Glutamatergic neuron (in vitro differentiated cells): ENCODE data around the gene ARPP21. TPM values are rescaled to one million over a fixed set of nuclear protein-coding genes. Genes with fewer than 3 reads are reported as not detected.
A peak's percentile ranks its signal among the peaks of the same experiment; 100 is the strongest.

Experiments used
- DNase-seq: peaks from one replicate; pipeline ENCODE4 v3.0.0; 2022
- H3K27ac Mint-ChIP-seq: one replicate; pipeline ENCODE4 v1.8.0; 2020; ENCODE audit warnings: mild to moderate bottlenecking, mixed read lengths, inconsistent platforms; ENCODE audit not compliant: unreplicated experiment
- H3K27me3 Mint-ChIP-seq: one replicate; pipeline ENCODE4 v1.8.0; 2020; ENCODE audit warnings: mild to moderate bottlenecking, moderate library complexity, mixed read lengths, inconsistent platforms; ENCODE audit not compliant: unreplicated experiment
- H3K36me3 Mint-ChIP-seq: one replicate; pipeline ENCODE4 v1.8.0; 2020; ENCODE audit warnings: mild to moderate bottlenecking, mixed read lengths, inconsistent platforms; ENCODE audit not compliant: unreplicated experiment
- H3K4me1 Mint-ChIP-seq: one replicate; pipeline ENCODE4 v1.8.0; 2020; ENCODE audit warnings: mild to moderate bottlenecking, low read depth, mixed read lengths, inconsistent platforms; ENCODE audit not compliant: unreplicated experiment
- H3K4me3 Mint-ChIP-seq: one replicate; pipeline ENCODE4 v1.8.0; 2020; ENCODE audit warnings: mild to moderate bottlenecking, mixed read lengths, inconsistent platforms; ENCODE audit not compliant: unreplicated experiment
- H3K9me3 Mint-ChIP-seq: one replicate; pipeline ENCODE4 v1.8.0; 2020; ENCODE audit warnings: mild to moderate bottlenecking, moderate library complexity, mixed read lengths, inconsistent platforms; ENCODE audit not compliant: unreplicated experiment
- total RNA-seq: library from RNA; stranded (reverse); fragmentation: NEBNext Ultra II Directional; extraction: Animal tissue kit (Norgen Biotek cat#: 25700); gene quantifications from one replicate; pipeline ENCODE4 v1.2.1, GENCODE V29; 2021; ENCODE audit not compliant: unreplicated experiment
- TF ChIP-seq, protein P1 (sequence below): fragments of 200-600 bp; sonication (generic); IDR thresholded peaks from one replicate; pipeline ENCODE4 v1.5.0; 2021; ENCODE audit not compliant: partially characterized antibody, unreplicated experiment

Gene ARPP21
- total RNA-seq, 1 donor from 2014 or later = 10.3 TPM

DNA sequence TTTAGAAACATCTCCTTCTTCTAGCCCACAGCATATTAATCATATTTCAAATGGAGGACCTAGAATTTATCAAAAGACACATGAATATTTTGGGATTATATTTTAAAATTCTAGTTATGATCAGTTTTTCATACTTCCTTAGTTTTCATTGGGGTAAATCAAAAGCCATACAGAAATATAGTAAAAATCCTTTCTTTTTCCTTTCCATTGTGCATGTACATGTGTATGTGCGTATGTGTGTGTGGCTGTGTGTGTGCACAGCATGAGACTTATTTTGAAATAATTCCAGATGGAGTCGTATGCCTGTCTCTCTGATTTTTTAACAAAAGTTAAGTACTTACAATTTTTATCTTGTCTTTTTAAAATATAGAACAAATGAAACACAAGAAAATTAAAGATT lies 94.5 kb downstream of the ARPP21 start:
- no peak for DNase-seq
- peaks cover 13% of the 10 kb centered on the region for H3K4me1 Mint-ChIP-seq
- no peaks in the 10 kb centered on the region for H3K36me3 Mint-ChIP-seq
- peaks cover 3% of the 10 kb centered on the region for H3K27me3 Mint-ChIP-seq
- TF ChIP-seq, protein P1, sequence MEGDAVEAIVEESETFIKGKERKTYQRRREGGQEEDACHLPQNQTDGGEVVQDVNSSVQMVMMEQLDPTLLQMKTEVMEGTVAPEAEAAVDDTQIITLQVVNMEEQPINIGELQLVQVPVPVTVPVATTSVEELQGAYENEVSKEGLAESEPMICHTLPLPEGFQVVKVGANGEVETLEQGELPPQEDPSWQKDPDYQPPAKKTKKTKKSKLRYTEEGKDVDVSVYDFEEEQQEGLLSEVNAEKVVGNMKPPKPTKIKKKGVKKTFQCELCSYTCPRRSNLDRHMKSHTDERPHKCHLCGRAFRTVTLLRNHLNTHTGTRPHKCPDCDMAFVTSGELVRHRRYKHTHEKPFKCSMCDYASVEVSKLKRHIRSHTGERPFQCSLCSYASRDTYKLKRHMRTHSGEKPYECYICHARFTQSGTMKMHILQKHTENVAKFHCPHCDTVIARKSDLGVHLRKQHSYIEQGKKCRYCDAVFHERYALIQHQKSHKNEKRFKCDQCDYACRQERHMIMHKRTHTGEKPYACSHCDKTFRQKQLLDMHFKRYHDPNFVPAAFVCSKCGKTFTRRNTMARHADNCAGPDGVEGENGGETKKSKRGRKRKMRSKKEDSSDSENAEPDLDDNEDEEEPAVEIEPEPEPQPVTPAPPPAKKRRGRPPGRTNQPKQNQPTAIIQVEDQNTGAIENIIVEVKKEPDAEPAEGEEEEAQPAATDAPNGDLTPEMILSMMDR = no peak
- H3K9me3 Mint-ChIP-seq = no peaks in the 10 kb centered on the region
- no peak overlapping the region for H3K4me3 Mint-ChIP-seq
- H3K27ac Mint-ChIP-seq = no peak overlapping the region

DNA sequence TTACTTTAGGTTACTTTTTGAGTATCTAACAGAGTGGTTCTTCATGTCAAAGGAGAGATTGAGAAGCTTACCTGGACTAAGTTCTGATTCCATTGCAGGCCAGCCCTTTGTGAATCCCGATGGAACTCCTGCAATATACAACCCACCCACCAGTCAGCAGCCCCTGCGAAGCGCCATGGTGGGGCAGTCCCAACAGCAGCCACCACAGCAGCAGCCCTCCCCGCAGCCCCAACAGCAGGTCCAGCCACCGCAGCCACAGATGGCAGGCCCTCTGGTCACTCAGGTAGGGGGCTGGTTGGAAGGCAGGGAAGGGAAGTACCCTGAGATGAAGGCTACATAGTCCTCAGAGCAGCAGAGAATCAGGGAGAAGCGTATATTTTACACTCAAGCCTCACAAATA lies 97.8 kb downstream of the ARPP21 start:
- no peak overlapping the region for H3K4me3 Mint-ChIP-seq
- H3K9me3 Mint-ChIP-seq = no peaks in the 10 kb centered on the region
- H3K4me1 Mint-ChIP-seq = peaks cover 28% of the 10 kb centered on the region
- no peak overlapping the region for H3K27ac Mint-ChIP-seq
- no peak for DNase-seq
- peaks cover 3% of the 10 kb centered on the region for H3K27me3 Mint-ChIP-seq
- TF ChIP-seq, protein P1 = no peak
- H3K36me3 Mint-ChIP-seq = no peaks in the 10 kb centered on the region

DNA sequence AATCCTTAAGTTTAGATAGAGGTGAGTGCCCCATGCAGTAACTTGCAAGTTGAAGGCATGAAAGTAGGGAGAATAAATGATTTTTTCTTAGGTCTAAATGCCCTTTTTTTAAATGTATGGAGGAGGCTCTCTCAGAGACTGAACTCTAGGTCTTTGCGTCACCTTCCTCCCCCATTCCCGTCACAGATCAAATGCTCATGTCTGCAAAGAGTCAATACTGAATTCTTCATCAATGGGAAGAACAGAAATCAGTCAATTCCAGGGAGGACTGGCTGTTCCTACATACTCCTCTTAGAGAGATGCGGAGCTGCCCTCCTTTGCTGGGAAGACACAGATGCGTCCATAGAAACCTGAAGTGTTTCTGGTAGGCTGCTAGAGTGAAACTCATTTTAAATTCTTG lies 98.2 kb downstream of the ARPP21 start:
- Mint-ChIP-seq H3K27me3 (peaks cover 3% of the 10 kb centered on the region), H3K4me1 (peaks cover 30% of the 10 kb centered on the region), H3K36me3 (no peaks in the 10 kb centered on the region), H3K4me3 (no peak overlapping the region), H3K9me3 (no peaks in the 10 kb centered on the region), H3K27ac (no peak overlapping the region)
- TF ChIP-seq, protein P1 = no peak
- DNase-seq = no peak

DNA sequence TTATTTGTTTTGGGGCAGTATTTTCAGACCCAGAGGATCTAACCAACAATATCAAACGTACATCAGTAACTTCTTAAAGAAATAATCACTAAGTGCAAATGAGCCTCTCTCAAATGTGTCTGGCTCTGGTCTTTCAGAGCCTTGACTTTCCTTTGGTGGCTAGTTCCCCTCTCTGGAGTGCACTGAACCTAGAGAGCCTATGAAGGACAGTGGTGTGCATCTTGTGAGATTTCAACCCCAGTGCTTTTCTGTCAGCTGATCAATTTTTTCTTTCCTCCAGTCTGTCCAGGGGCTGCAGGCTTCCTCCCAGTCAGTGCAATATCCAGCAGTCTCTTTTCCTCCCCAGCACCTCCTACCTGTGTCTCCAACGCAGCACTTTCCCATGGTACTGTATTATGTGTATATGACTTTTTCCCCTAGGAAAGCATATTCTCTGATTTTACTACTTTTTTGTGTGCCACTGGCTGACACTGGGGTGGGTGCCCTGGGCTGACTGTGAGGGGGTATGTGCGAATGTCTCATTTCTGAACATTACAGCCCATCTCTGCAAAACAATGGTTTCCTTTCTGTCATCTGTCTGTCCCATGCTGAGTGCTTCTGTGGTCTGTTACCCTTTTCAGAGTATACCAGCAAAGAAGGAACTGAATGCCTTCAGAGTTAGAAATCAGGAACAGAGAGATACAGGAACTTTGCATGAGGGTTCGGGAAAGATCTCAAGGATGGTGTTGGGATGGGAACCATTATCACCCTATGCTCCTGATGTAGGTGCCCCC lies 98.8 kb downstream of the ARPP21 start:
- Mint-ChIP-seq H3K27me3 (peaks cover 3% of the 10 kb centered on the region), H3K9me3 (no peaks in the 10 kb centered on the region), H3K36me3 (no peaks in the 10 kb centered on the region), H3K27ac (no peak overlapping the region), H3K4me1 (peaks cover 36% of the 10 kb centered on the region), H3K4me3 (no peak overlapping the region)
- no peak for DNase-seq
- TF ChIP-seq, protein P1 = no peak

DNA sequence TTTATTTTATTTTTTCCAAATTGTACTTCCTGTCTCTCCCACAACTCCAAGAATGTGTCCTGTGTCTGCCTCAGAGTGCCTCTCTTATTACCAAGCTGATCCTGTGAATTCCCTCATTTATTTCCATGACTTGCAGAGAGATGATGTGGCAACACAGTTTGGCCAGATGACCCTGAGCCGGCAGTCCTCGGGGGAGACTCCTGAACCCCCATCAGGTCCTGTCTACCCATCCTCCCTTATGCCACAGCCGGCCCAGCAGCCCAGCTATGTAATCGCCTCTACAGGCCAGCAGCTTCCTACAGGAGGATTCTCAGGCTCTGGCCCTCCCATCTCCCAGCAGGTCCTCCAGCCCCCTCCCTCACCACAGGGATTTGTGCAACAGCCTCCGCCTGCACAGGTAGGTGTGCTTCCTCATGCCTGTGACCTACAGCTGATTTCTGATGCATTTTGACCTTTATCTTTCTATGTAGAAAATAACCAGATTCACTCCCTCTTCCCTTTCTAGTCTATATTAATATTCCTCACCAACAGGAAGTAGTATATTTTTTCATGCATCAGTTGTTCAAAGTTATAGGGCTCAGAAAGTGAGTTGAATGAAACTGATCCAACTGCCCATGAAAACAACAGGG lies 100.0 kb downstream of the ARPP21 start:
- Mint-ChIP-seq H3K27ac (peak overlapping the region; percentile 14), H3K27me3 (peaks cover 7% of the 10 kb centered on the region), H3K9me3 (no peaks in the 10 kb centered on the region), H3K4me1 (peaks cover 39% of the 10 kb centered on the region), H3K36me3 (no peaks in the 10 kb centered on the region), H3K4me3 (no peak overlapping the region)
- DNase-seq = peak; percentile 29
- TF ChIP-seq, protein P1 = no peak
